Measurements from ENCODE around the gene ERP27.

DNA sequence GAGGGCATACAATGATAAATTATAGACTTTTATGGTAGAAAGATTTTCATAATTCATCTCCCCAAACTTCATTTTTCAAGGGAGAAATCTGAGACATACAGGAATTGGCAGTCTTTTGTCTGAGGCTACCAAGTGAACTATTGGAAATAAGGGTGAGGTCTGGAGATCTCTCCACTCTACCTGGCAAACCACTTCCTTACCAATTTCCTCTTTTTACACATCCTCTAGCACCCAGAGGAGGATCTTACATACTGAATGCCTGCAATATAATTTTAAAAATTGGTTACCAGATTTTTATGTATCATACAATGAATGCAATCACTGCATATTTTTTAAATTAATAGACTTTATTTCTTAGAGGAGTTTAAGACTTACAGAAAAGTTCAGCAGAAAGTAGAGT lies 41.1 kb upstream of the ERP27 start:
- TF ChIP-seq CTCF (IDR thresholded peaks at IDR 0.05) (no peak), POLR2A (IDR thresholded peaks at IDR 0.05; ENCODE audit: low read depth) (no peak), POLR2AphosphoS5 (IDR thresholded peaks at IDR 0.05) (no peak)
